IPS-18a (cell line): ENCODE measurements around the gene CAMK1D.
"Not testable (repeated sequence)": the region's sequence is repeated elsewhere in the genome, so short reads cannot be mapped to it uniquely, and the experiment has no call there.

Experiments used
- H3K27ac ChIP-seq: one replicate; pipeline ENCODE4 v1.5.1; 2013; ENCODE audit warnings: low read length
- H3K27me3 ChIP-seq: one replicate; pipeline ENCODE4 v1.6.1; 2013; ENCODE audit warnings: mild to moderate bottlenecking, low read length; ENCODE audit not compliant: control insufficient read depth, insufficient read depth
- H3K36me3 ChIP-seq: one replicate; pipeline ENCODE4 v1.6.1; 2013; ENCODE audit warnings: low read depth, low read length; ENCODE audit not compliant: control insufficient read depth
- H3K4me1 ChIP-seq: one replicate; pipeline ENCODE4 v1.6.1; 2013; ENCODE audit warnings: low read depth, low read length; ENCODE audit not compliant: control insufficient read depth
- H3K4me3 ChIP-seq: one replicate; pipeline ENCODE4 v1.5.1; 2013; ENCODE audit warnings: low read length
- H3K9ac ChIP-seq: one replicate; pipeline ENCODE4 v1.6.1; 2013; ENCODE audit warnings: mild to moderate bottlenecking, low read length, moderate library complexity
- H3K9me3 ChIP-seq: one replicate; pipeline ENCODE4 v1.6.1; 2013; ENCODE audit warnings: low read depth, low read length; ENCODE audit not compliant: control insufficient read depth

The CAMK1D gene

GRCh38 chr10:12438919-12439692 lies 89.8 kb downstream of the CAMK1D start:
- H3K4me3 ChIP-seq = no peak overlapping the region
- H3K27ac ChIP-seq = no peak overlapping the region
- no peaks in the 10 kb centered on the region for H3K9me3 ChIP-seq
- H3K36me3 ChIP-seq = no peaks in the 10 kb centered on the region
- H3K9ac ChIP-seq = no peak overlapping the region
- H3K27me3 ChIP-seq = no peaks in the 10 kb centered on the region
- no peaks in the 10 kb centered on the region for H3K4me1 ChIP-seq

- H3K4me1 ChIP-seq, H3K27ac ChIP-seq, H3K9me3 ChIP-seq, H3K9ac ChIP-seq, H3K36me3 ChIP-seq, H3K4me3 ChIP-seq, H3K27me3 ChIP-seq: not testable (repeated sequence)
Measured at GRCh38 chr10:12439767-12440166, 90.4 kb downstream of the CAMK1D start.

GRCh38 chr10:12443026-12443425 lies 93.7 kb downstream of the CAMK1D start:
- H3K9me3 ChIP-seq = no peaks in the 10 kb centered on the region
- H3K27me3 ChIP-seq = no peaks in the 10 kb centered on the region
- H3K4me1 ChIP-seq = peaks cover 7% of the 10 kb centered on the region
- H3K9ac ChIP-seq = no peak overlapping the region
- H3K27ac ChIP-seq = no peak overlapping the region
- H3K4me3 ChIP-seq = no peak overlapping the region
- no peaks in the 10 kb centered on the region for H3K36me3 ChIP-seq

- Histone ChIP-seq H3K9ac (no peak overlapping the region), H3K36me3 (no peaks in the 10 kb centered on the region), H3K27me3 (no peaks in the 10 kb centered on the region), H3K9me3 (no peaks in the 10 kb centered on the region), H3K4me3 (no peak overlapping the region), H3K4me1 (peaks cover 7% of the 10 kb centered on the region), H3K27ac (no peak overlapping the region)
Measured at GRCh38 chr10:12444981-12445700, 95.8 kb downstream of the CAMK1D start.

GRCh38 chr10:12445701-12446334 lies 96.5 kb downstream of the CAMK1D start:
- H3K9me3 ChIP-seq = no peaks in the 10 kb centered on the region
- H3K36me3 ChIP-seq = no peaks in the 10 kb centered on the region
- H3K27me3 ChIP-seq = no peaks in the 10 kb centered on the region
- peaks cover 7% of the 10 kb centered on the region for H3K4me1 ChIP-seq
- no peak overlapping the region for H3K9ac ChIP-seq
- no peak overlapping the region for H3K27ac ChIP-seq
- no peak overlapping the region for H3K4me3 ChIP-seq

- Histone ChIP-seq H3K27ac (no peak overlapping the region), H3K4me1 (peaks cover 7% of the 10 kb centered on the region), H3K9me3 (no peaks in the 10 kb centered on the region), H3K9ac (no peak overlapping the region), H3K27me3 (no peaks in the 10 kb centered on the region), H3K36me3 (no peaks in the 10 kb centered on the region), H3K4me3 (no peak overlapping the region)
Measured at GRCh38 chr10:12448340-12448728, 99.0 kb downstream of the CAMK1D start.

- Histone ChIP-seq H3K36me3 (no peaks in the 10 kb centered on the region), H3K9me3 (no peaks in the 10 kb centered on the region), H3K9ac (no peak overlapping the region), H3K4me3 (no peak overlapping the region), H3K27ac (no peak overlapping the region), H3K27me3 (no peaks in the 10 kb centered on the region), H3K4me1 (peaks cover 7% of the 10 kb centered on the region)
Measured at GRCh38 chr10:12448729-12449391, 99.5 kb downstream of the CAMK1D start.

- Histone ChIP-seq H3K9me3 (no peaks in the 10 kb centered on the region), H3K36me3 (no peaks in the 10 kb centered on the region), H3K4me1 (no peaks in the 10 kb centered on the region), H3K9ac (no peak overlapping the region), H3K27ac (no peak overlapping the region), H3K27me3 (no peaks in the 10 kb centered on the region), H3K4me3 (no peak overlapping the region)
Measured at GRCh38 chr10:12455318-12455717, 106.0 kb downstream of the CAMK1D start.

- Histone ChIP-seq H3K4me1 (no peaks in the 10 kb centered on the region), H3K36me3 (no peaks in the 10 kb centered on the region), H3K9ac (no peak overlapping the region), H3K27ac (no peak overlapping the region), H3K4me3 (no peak overlapping the region), H3K27me3 (no peaks in the 10 kb centered on the region), H3K9me3 (no peaks in the 10 kb centered on the region)
Measured at GRCh38 chr10:12455766-12456165, 106.4 kb downstream of the CAMK1D start.

GRCh38 chr10:12459340-12459739 lies 110.0 kb downstream of the CAMK1D start:
- Histone ChIP-seq H3K27ac (no peak overlapping the region), H3K9ac (no peak overlapping the region), H3K4me1 (no peaks in the 10 kb centered on the region), H3K4me3 (no peak overlapping the region), H3K9me3 (no peaks in the 10 kb centered on the region), H3K27me3 (no peaks in the 10 kb centered on the region), H3K36me3 (no peaks in the 10 kb centered on the region)

GRCh38 chr10:12459762-12460161 lies 110.4 kb downstream of the CAMK1D start:
- Histone ChIP-seq H3K36me3 (no peaks in the 10 kb centered on the region), H3K4me3 (no peak overlapping the region), H3K4me1 (no peaks in the 10 kb centered on the region), H3K27ac (no peak overlapping the region), H3K9ac (no peak overlapping the region), H3K9me3 (no peaks in the 10 kb centered on the region), H3K27me3 (no peaks in the 10 kb centered on the region)
